Esophagus squamous epithelium (tissue), 4 donors: Measurements from ENCODE around the gene BEND4.

Experiments used
- POLR2A ChIP-seq, 4 donors: fragments of 450-650 bp; IDR thresholded peaks; one replicate each; pipeline ENCODE4 v1.6.1; 2017; ENCODE audit warnings: antibody characterized with exemption in 4 of 4, mild to moderate bottlenecking in 4 of 4, moderate library complexity in 3 of 4
- TF ChIP-seq, protein P1 (sequence below), 6 experiments: fragments of 450-650 bp in 4 of 6; fragments of 200-600 bp in 2 of 6; sonication (generic) in 2 of 6; IDR thresholded peaks; one replicate each; pipeline ENCODE4 v1.5.1; 2016 to 2019; ENCODE audit warnings: antibody characterized with exemption in 6 of 6, mild to moderate bottlenecking in 4 of 6, moderate library complexity in 4 of 6

DNA sequence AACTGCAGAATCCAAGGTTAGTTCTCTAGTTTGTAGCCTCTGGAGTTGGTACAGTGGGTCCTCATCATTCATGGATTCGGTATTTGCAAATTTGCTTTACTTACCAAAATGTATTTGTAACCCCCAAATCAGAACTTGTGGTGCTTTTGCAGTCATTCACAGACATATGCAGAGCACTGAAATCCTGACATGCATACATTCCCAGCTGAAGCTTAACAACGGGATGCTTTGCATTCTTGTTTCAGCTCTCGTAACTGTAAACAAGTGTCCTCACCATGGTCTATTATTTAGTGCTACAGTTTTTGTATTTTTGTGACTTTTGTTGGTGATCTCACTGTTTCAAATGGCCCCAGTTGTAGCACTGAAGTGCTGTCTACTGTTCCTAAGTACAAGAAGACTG is 16.1 kb downstream of the BEND4 start:
- no peak for TF ChIP-seq POLR2A (IDR thresholded peaks at IDR 0.05)
- TF ChIP-seq, protein P1, sequence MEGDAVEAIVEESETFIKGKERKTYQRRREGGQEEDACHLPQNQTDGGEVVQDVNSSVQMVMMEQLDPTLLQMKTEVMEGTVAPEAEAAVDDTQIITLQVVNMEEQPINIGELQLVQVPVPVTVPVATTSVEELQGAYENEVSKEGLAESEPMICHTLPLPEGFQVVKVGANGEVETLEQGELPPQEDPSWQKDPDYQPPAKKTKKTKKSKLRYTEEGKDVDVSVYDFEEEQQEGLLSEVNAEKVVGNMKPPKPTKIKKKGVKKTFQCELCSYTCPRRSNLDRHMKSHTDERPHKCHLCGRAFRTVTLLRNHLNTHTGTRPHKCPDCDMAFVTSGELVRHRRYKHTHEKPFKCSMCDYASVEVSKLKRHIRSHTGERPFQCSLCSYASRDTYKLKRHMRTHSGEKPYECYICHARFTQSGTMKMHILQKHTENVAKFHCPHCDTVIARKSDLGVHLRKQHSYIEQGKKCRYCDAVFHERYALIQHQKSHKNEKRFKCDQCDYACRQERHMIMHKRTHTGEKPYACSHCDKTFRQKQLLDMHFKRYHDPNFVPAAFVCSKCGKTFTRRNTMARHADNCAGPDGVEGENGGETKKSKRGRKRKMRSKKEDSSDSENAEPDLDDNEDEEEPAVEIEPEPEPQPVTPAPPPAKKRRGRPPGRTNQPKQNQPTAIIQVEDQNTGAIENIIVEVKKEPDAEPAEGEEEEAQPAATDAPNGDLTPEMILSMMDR (IDR thresholded peaks at IDR 0.05) = no peak
